Measurements from ENCODE around the gene JSRP1.

Gene JSRP1

DNA sequence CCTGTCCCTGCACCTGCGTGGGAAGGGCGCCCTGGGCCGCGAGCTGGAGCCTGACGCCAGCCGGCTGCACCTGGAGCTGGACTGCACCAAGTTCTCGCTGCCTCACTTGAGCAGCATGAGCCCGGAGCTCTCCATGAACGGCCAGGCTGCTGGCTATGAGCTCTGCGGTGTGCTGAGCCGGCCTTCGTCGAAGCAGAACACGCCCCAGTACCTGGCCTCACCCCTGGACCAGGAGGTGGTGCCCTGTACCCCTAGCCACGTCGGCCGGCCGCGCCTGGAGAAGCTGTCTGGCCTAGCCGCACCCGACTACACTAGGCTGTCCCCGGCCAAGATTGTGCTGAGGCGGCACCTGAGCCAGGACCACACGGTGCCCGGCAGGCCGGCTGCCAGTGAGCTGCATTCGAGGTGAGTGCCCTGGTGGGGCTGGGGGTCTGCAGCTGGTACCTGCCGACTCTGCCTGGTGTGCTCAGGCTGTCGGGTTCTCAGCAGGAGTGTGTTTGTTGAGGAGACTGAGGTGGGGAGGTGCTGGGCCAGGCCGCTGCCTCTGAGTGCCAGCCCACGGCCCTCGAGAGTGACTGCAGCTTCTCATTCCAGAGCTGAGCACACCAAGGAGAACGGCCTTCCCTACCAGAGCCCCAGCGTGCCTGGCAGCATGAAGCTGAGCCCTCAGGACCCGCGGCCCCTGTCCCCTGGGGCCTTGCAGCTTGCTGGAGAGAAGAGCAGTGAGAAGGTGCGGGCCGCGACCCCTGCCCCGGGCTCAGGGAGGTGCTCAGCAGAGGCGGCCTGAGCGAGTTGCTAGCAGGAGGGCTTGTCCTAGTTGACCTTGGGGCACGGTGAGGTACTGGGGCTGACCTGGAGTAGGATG, 39.6 kb downstream of the JSRP1 start:
- no peak for DNase-seq (ENCODE audit: low spot score)

DNA sequence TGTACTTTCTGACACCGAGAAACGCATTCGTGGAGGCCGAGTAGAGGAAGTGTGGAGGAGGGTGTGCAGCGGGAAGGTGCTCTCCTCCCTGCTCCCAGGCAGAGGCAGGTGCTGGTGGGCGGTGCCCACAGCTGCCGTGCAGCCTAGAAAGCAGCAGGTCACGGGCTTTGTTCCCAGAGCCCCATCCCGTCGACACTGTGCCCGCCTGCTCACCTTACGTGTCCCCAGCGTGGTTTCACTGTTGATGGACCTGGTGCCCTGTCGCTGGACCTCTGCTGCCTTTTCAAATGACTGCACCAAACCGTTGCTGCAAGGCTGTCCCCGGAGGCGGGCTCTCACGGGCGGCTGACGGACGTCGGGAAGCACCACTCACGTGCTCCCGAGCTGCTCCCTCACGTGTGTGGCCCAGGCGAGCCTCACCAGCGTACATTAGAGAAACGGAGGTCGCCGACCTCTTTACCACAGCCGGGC, 40.9 kb downstream of the JSRP1 start:
- no peak for DNase-seq (ENCODE audit: low spot score)

DNA sequence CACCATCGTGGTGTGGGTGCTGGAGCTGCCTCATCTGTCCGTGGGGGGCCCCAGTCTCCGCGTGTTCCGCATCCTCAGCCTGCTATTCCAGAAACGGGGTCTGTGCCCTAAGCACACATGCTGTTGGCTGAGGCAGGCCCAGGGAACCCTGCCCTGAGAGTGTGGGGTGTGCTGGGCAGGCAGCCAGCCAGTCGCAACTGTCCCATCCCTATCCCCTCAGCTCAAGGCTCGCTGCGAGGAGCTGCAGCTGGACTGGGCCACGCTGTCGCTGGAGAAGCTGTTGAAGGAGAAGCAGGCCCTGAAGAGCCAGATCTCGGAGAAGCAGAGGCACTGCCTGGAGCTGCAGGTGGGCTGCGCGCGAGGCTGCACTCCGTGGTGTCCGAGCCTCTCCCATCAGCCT, 42.0 kb downstream of the JSRP1 start:
- no peak for DNase-seq (ENCODE audit: low spot score)

DNA sequence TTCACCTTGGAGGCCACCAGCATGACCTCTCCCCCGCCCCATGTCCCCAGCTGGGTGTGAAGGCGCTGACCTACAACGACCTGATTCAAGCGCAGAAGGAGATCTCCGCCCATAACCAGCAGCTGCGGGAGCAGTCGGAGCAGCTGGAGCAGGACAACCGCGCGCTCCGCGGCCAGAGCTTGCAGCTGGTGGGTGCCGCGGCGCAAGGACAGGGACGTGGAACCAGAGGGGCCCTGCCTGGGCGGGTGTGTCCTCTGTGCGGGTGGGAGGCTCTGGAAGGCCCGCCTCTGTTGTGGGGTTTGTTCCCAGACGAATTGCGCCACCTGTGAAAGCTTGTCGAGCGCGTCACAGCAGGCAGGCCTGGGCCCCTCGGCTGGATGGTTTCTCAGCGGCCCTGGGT, 42.4 kb downstream of the JSRP1 start:
- DNase-seq (ENCODE audit: low spot score), result no peak

DNA sequence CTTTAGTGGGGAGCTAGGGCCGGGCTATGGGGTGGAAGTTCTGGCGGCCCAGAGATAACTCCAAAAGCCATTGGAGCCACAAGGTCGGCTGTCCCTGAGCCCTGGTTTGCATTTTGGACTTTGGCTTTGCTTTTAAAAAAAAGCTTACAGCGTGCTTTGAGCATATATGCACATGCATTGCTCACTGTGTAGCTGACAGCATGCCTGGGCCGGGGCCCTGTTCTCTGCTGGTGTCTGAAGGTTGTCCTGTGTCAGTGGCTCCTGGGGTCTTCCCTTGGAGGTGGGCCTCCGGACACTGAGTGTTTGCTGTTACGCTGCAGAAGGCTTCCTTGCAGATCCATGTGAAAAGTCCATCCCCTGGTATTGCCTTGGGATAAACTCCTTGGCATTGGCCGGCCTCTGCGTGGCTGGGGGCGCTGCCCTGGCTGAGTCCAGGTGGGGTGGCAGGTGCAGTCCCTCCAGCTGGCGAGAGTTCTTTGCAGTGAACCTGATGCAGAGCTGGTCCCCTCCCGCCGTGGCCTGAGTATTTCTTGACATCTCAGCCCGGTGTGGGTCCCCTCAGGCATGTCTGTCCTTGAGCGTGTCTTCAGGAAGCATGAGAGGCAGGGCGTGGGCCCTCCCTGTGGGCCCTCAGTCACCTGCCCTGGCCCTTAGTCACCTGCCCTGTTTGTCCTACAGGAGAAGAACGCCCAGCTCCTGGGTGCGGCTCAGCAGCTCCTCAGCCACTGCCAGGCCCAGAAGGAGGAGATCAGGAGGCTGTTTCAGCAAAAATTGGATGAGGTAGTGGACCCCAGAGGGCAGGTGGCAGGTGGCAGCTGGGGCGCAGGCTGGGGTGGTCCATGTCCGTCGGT, 43.1 kb downstream of the JSRP1 start:
- DNase-seq (ENCODE audit: low spot score), result no peak

DNA sequence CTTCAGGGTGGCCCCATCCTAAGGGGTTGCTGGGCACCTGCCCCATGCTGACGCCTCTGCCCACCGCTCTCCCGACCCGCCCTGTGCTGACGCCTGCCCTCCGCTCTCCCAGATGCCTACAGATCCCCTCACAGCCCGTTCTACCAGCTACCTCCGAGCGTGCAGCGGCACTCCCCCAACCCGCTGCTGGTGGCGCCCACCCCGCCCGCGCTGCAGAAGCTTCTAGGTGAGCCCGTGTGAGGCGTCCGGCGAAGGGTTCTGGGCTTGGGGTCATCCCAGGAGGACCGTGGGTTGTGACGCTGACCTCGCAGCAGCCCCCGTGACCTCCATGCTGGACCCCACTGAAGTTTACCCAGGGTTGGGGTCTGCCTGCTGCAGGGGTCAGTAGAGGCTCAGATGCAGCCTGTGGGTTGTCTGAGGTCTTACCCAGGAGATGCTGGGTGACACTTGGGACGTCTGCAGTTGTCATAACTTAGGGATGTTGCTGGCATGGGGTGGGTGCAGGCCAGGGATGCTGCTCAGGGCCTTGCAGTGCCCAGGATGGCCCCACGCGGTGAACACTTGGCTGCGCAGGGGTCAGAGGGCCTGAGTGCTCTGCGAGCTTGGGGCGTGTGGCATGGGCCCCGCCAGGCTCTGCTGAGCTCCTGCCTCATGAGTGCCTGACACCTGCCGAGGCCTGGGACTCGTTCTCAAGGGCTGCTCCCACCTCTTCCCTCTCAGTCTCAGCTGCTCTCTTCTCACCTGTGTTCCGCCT, 45.1 kb downstream of the JSRP1 start:
- DNase-seq (ENCODE audit: low spot score), result no peak

DNA sequence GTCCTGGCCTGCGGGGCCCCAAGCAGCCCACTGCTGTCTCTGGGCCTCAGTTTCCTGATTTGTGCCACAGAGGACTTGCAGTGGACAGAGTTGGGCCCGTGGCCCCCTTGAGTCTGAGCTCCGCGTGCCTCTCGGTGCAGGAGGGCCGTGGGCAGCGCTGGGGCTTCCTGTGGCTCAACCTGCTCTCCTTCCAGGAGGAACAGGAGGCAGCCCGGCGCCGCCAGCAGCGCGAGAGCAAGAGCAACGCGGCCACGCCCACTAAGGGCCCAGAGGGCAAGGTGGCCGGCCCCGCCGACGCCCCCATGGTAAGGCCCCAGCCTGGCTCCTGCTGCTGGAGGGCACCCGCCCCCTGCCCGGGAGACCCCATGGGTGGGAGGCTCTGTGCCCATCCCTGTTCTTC, 46.0 kb downstream of the JSRP1 start:
- no peak for DNase-seq (ENCODE audit: low spot score)

DNA sequence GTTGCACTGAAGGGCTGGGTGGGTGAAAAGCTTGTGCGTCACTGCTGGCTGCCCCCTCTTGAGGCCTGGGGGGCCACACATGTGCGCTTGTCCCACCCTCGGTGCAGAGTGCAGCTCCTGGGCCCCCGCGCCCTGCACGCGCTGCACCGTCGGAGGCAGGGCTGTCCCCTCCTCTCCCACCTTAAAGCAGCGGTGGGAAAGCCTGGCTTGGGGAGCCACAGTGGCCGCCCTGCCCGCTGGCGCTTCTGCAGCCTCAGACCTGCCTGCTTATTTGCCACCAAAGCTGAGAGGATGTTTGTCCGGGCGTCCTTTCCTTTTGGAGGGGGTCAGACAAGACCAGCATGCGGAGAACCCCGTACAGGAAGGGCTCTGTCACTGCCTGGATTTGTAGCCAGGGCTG, 46.8 kb downstream of the JSRP1 start:
- no peak for DNase-seq (ENCODE audit: low spot score)

DNA sequence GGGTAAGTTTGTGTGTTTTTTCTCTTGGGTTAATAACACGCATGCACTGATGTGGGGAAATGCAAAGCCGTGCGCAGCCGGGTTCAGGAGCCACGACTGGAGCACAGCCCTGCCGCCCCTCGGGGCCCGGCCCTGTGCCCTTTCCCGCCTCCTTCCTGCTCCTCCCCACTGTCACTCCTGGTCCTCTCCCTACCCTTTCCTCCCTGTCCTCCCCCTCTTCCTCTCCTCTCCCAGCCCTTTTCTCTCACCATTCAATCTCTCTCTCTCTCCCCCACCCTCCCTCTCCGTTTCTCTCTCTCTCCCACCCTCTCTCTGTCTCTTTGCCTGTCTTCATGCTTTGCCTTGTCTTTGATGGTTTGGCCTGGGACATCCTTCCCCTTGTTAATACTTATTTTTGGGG, 47.2 kb downstream of the JSRP1 start:
- DNase-seq (ENCODE audit: low spot score), result no peak

DNA sequence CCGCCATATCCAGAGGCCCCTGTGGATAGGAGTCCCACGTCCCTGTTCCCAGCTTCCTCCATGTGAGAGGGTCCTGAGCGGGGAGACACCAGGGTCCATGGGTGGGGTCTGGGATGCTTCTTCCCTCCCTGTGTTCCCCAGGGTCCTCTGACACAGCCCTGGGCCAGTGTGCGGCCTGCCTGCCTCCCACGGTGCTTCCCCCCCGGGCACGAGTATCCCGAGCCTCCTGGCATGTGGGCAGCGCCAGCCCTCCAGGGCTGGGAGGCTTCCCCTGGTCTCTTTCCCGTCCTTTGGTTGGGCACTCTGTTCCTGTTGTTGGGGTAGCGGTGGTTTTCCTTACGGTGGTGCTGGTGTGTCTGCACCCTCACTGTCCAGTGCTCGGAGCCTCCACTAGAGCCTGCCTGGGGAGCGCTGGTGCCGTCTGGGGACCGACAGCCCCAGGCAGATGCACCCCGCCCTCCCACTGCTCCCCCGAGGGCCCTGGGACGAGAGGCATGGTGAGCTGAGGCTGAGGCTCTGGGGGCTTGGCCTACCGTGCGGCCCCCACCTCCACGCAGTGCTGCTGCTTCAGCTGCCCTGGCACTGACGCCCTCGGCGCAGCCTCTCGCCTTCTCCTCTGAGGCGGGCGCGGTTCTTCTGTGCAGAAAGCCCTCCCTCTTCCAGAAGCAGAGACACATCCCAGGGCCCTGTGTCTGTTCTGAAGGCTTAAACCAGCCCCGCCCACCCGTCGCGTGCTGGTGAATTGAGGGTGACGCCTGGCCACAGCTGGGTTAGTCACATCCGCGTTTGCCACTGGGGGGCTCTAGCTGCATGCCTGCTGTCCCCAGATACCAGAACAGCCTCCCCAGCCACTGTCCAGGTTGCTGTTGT, 48.0 kb downstream of the JSRP1 start:
- DNase-seq (ENCODE audit: low spot score), result peak; percentile 76

DNA sequence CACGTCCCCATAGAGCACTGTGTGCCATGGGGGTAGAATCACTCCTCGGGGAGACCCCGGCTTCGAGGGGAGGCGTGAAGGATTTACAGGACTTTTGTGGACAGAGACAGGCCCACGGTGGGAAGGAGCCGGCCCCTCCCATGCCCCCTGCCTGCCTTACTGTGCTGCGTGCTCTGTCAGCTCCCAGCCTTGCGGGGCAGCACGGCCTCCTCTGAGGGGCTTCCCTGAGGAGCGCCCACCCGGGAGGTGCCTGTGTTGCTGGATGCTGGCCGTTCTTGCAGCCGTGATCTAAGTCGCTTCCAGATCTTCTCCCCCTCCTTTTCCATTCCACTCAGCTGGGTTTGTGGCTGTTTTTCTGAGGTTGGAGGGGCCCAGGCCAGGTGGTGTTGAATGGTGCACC, 49.2 kb downstream of the JSRP1 start:
- no peak for DNase-seq (ENCODE audit: low spot score)

DNA sequence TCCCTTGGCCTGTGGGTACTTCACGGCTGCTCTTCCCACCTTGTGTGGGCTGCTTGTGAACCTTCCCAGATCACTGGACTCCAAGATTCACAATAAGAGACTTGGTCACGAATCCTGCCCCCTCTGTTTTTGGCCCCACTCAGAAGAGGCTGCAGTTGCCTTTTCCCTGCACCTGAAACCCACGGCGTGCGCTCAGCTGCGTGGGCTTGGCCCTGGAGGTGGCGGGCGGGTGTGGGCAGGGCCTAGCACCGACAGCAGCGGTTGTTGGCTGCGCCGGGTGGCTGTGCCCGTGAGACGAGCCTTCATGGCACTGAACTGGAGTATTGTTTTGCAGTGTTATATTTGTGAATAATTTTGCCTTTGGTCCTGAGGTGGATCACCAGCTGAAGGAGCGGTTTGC, 53.9 kb downstream of the JSRP1 start:
- DNase-seq (ENCODE audit: low spot score), result no peak
